Hepatic stellate cell (primary cell): ENCODE measurements around the gene PYY.
"Not testable (repeated sequence)": the region's sequence is repeated elsewhere in the genome, so short reads cannot be mapped to it uniquely, and the experiment has no call there.

Experiments
- DNase-seq: peaks from one replicate; pipeline ENCODE4 v3.0.0; 2011; ENCODE audit warnings: low spot score

PYY gene

GRCh38 chr17:43953746-43954145 lies at the start of gene PYY:
Gene PYY (minus strand): TSS chr17:43953940. CDS start chr17:43953483, 457 bp downstream.
- DNase-seq: no peak

- DNase-seq: peak; percentile 56
These were observed 48.6 kb upstream of the PYY start for GRCh38 chr17:44002141-44002848.

- no peak for DNase-seq
These were observed 47.8 kb upstream of the PYY start for GRCh38 chr17:44001461-44001920.

GRCh38 chr17:44000871-44001460 lies 47.2 kb upstream of the PYY start:
- DNase-seq: no peak

- no peak for DNase-seq
These were observed 46.6 kb upstream of the PYY start for GRCh38 chr17:44000141-44000860.

GRCh38 chr17:43999024-43999423 lies 45.3 kb upstream of the PYY start:
- no peak for DNase-seq

- DNase-seq: no peak
These were observed 44.8 kb upstream of the PYY start for GRCh38 chr17:43998552-43998951.

GRCh38 chr17:43997180-43997579 lies 43.4 kb upstream of the PYY start:
- not testable (repeated sequence) for DNase-seq

GRCh38 chr17:43995150-43995471 lies 41.4 kb upstream of the PYY start:
- no peak for DNase-seq

- peak; percentile 75 for DNase-seq
These were observed 40.8 kb upstream of the PYY start for GRCh38 chr17:43994272-43995149.

- no peak for DNase-seq
These were observed 38.9 kb upstream of the PYY start for GRCh38 chr17:43992641-43993040.

GRCh38 chr17:43988301-43988700 lies 34.6 kb upstream of the PYY start:
- no peak for DNase-seq

GRCh38 chr17:43987131-43988021 lies 33.6 kb upstream of the PYY start:
- no peak for DNase-seq

GRCh38 chr17:43986225-43986981 lies 32.7 kb upstream of the PYY start:
- no peak for DNase-seq

- no peak for DNase-seq
These were observed 30.8 kb upstream of the PYY start for GRCh38 chr17:43984521-43984920.

- no peak for DNase-seq
These were observed 30.0 kb upstream of the PYY start for GRCh38 chr17:43983515-43984411.

- no peak for DNase-seq
These were observed 29.4 kb upstream of the PYY start for GRCh38 chr17:43983196-43983514.

- DNase-seq: no peak
These were observed 28.4 kb upstream of the PYY start for GRCh38 chr17:43982171-43982570.

- DNase-seq: no peak
These were observed 25.9 kb upstream of the PYY start for GRCh38 chr17:43979671-43980070.

- no peak for DNase-seq
These were observed 25.3 kb upstream of the PYY start for GRCh38 chr17:43979011-43979410.
